ENCODE results near the gene CCDC91. TPM values are rescaled to one million over a fixed set of nuclear protein-coding genes. Genes with fewer than 3 reads are reported as not detected.

The CCDC91 gene
- total and polyA plus RNA-seq, 11 donors: 24.9 to 62.1 (median 51.8) TPM

GRCh38 chr12:28216016-28216415 is 25.8 kb downstream of the CCDC91 start:
- no peak overlapping the region for H3K27ac ChIP-seq
- H3K4me3 ChIP-seq: no peak overlapping the region
- H3K9me3 ChIP-seq: peaks cover 0 to 21% (median 3%) of the 10 kb centered on the region in 12 donors
- TF ChIP-seq CTCF (IDR thresholded peaks at IDR 0.05) (no peak), POLR2A (IDR thresholded peaks at IDR 0.05) (no peak)
- no peaks in the 10 kb centered on the region for H3K36me3 ChIP-seq
- WGBS, 4 donors: 80 to 88% (median 83%) methylated on average over 2 of the region's 2 CpGs
- no peak for ATAC-seq
- no peaks in the 10 kb centered on the region for H3K27me3 ChIP-seq
- peaks cover 0 to 12% (median under 1%) of the 10 kb centered on the region in 12 donors for H3K4me1 ChIP-seq
- intact Hi-C loops (cut with DNase I): no loop called here
- DNase-seq: no peak

- peaks cover 0 to 25% (median 3%) of the 10 kb centered on the region in 12 donors for H3K9me3 ChIP-seq
- no peak for TF ChIP-seq CTCF (IDR thresholded peaks at IDR 0.05)
- TF ChIP-seq POLR2A (IDR thresholded peaks at IDR 0.05): no peak
- peaks cover 0 to 17% (median 4%) of the 10 kb centered on the region in 12 donors for H3K4me1 ChIP-seq
- 67 to 77% (median 74%) methylated on average over 2 of the region's 2 CpGs for whole genome bisulfite sequencing, 4 donors
- no peaks in the 10 kb centered on the region for H3K27me3 ChIP-seq
- DNase-seq: no peak
- intact Hi-C loops (cut with DNase I): no loop called here
- ATAC-seq: no peak
- H3K4me3 ChIP-seq: no peak overlapping the region
- no peak overlapping the region for H3K27ac ChIP-seq
- no peaks in the 10 kb centered on the region for H3K36me3 ChIP-seq
Observed at GRCh38 chr12:28217805-28218204, 27.5 kb downstream of the CCDC91 start.

GRCh38 chr12:28218875-28219274 is 28.6 kb downstream of the CCDC91 start:
- ATAC-seq: no peak

GRCh38 chr12:28219827-28220226 is 29.6 kb downstream of the CCDC91 start:
- ATAC-seq (no peak), DNase-seq (no peak)
- Histone ChIP-seq H3K4me1 (peaks cover 0 to 29% (median 4%) of the 10 kb centered on the region in 12 donors), H3K9me3 (peaks cover 0 to 25% (median 3%) of the 10 kb centered on the region in 12 donors), H3K27ac (no peak overlapping the region), H3K4me3 (no peak overlapping the region), H3K36me3 (no peaks in the 10 kb centered on the region), H3K27me3 (no peaks in the 10 kb centered on the region)
- no peak for TF ChIP-seq CTCF (IDR thresholded peaks at IDR 0.05)
- TF ChIP-seq POLR2A (IDR thresholded peaks at IDR 0.05): no peak
- intact Hi-C loops (cut with DNase I): no loop called here

More at GRCh38 chr12:28218875-28219274, 28.6 kb downstream of the CCDC91 start:
- no peak for DNase-seq
- TF ChIP-seq POLR2A (IDR thresholded peaks at IDR 0.05) (no peak), CTCF (IDR thresholded peaks at IDR 0.05) (no peak)
- WGBS, 4 donors: 36 to 97% (median 96%) methylated on average over 1 of the region's 1 CpG
- no peak overlapping the region for H3K27ac ChIP-seq
- no peak overlapping the region for H3K4me3 ChIP-seq
- H3K9me3 ChIP-seq: peaks cover 0 to 25% (median 3%) of the 10 kb centered on the region in 12 donors
- H3K4me1 ChIP-seq: peaks cover 0 to 25% (median 4%) of the 10 kb centered on the region in 12 donors
- no peaks in the 10 kb centered on the region for H3K27me3 ChIP-seq
- H3K36me3 ChIP-seq: no peaks in the 10 kb centered on the region
- intact Hi-C loops (cut with DNase I): no loop called here
